ENCODE results near the gene UGT2B11. TPM values are rescaled to one million over a fixed set of nuclear protein-coding genes. Genes with fewer than 3 reads are reported as not detected.
"Not testable (repeated sequence)": the region's sequence is repeated elsewhere in the genome, so short reads cannot be mapped to it uniquely, and the experiment has no call there.

UGT2B11 gene
- total and polyA plus RNA-seq, 5 donors from 2014 or later: not detected

- not testable (repeated sequence) for H3K4me1 ChIP-seq (ENCODE audit: control insufficient read depth, insufficient read depth, low read length, poor library complexity, severe bottlenecking); H3K9me3 ChIP-seq (ENCODE audit: control insufficient read depth in 2 of 2, low read length in 2 of 2); H3K27me3 ChIP-seq (ENCODE audit: control insufficient read depth, insufficient read depth, low read length); H3K27ac Mint-ChIP-seq; H3K36me3 ChIP-seq (ENCODE audit: control insufficient read depth, insufficient read depth, low read length); H3K27ac ChIP-seq (ENCODE audit: insufficient read depth, low read length, poor library complexity, severe bottlenecking); ATAC-seq (ENCODE audit: low read depth in 2 of 2); H3K4me1 Mint-ChIP-seq; DNase-seq; H3K9me3 Mint-ChIP-seq; H3K4me3 ChIP-seq (ENCODE audit: low read depth, low read length); H3K36me3 Mint-ChIP-seq; H3K4me3 Mint-ChIP-seq; H3K27me3 Mint-ChIP-seq
Measured at GRCh38 chr4:69190621-69191020, 23.9 kb downstream of the UGT2B11 start.

- H3K4me3 Mint-ChIP-seq; DNase-seq; H3K27ac Mint-ChIP-seq; H3K4me1 Mint-ChIP-seq; H3K36me3 Mint-ChIP-seq; ATAC-seq (ENCODE audit: low read depth in 2 of 2); H3K27me3 ChIP-seq (ENCODE audit: control insufficient read depth, insufficient read depth, low read length); H3K4me3 ChIP-seq (ENCODE audit: low read depth, low read length); H3K9me3 Mint-ChIP-seq; H3K36me3 ChIP-seq (ENCODE audit: control insufficient read depth, insufficient read depth, low read length); H3K27me3 Mint-ChIP-seq; H3K4me1 ChIP-seq (ENCODE audit: control insufficient read depth, insufficient read depth, low read length, poor library complexity, severe bottlenecking); H3K27ac ChIP-seq (ENCODE audit: insufficient read depth, low read length, poor library complexity, severe bottlenecking); H3K9me3 ChIP-seq (ENCODE audit: control insufficient read depth in 2 of 2, low read length in 2 of 2): not testable (repeated sequence)
Measured at GRCh38 chr4:69181519-69182169, 32.9 kb downstream of the UGT2B11 start.

- not testable (repeated sequence) for H3K4me1 Mint-ChIP-seq; H3K27me3 Mint-ChIP-seq; H3K9me3 ChIP-seq (ENCODE audit: control insufficient read depth in 2 of 2, low read length in 2 of 2); H3K4me3 Mint-ChIP-seq; DNase-seq; H3K4me1 ChIP-seq (ENCODE audit: control insufficient read depth, insufficient read depth, low read length, poor library complexity, severe bottlenecking); H3K36me3 Mint-ChIP-seq; H3K27ac ChIP-seq (ENCODE audit: insufficient read depth, low read length, poor library complexity, severe bottlenecking); H3K36me3 ChIP-seq (ENCODE audit: control insufficient read depth, insufficient read depth, low read length); H3K27me3 ChIP-seq (ENCODE audit: control insufficient read depth, insufficient read depth, low read length); H3K27ac Mint-ChIP-seq; ATAC-seq (ENCODE audit: low read depth in 2 of 2); H3K4me3 ChIP-seq (ENCODE audit: low read depth, low read length); H3K9me3 Mint-ChIP-seq
Measured at GRCh38 chr4:69179817-69180216, 34.7 kb downstream of the UGT2B11 start.

GRCh38 chr4:69178751-69179205 lies 35.8 kb downstream of the UGT2B11 start:
- DNase-seq; H3K27me3 Mint-ChIP-seq; H3K36me3 Mint-ChIP-seq; H3K4me1 Mint-ChIP-seq; H3K4me3 ChIP-seq (ENCODE audit: low read depth, low read length); H3K27ac Mint-ChIP-seq; H3K36me3 ChIP-seq (ENCODE audit: control insufficient read depth, insufficient read depth, low read length); H3K4me1 ChIP-seq (ENCODE audit: control insufficient read depth, insufficient read depth, low read length, poor library complexity, severe bottlenecking); H3K9me3 Mint-ChIP-seq; H3K27me3 ChIP-seq (ENCODE audit: control insufficient read depth, insufficient read depth, low read length); ATAC-seq (ENCODE audit: low read depth in 2 of 2); H3K9me3 ChIP-seq (ENCODE audit: control insufficient read depth in 2 of 2, low read length in 2 of 2); H3K27ac ChIP-seq (ENCODE audit: insufficient read depth, low read length, poor library complexity, severe bottlenecking); H3K4me3 Mint-ChIP-seq: not testable (repeated sequence)

- H3K4me3 Mint-ChIP-seq; H3K27ac ChIP-seq (ENCODE audit: insufficient read depth, low read length, poor library complexity, severe bottlenecking); H3K36me3 Mint-ChIP-seq; H3K4me3 ChIP-seq (ENCODE audit: low read depth, low read length); H3K4me1 ChIP-seq (ENCODE audit: control insufficient read depth, insufficient read depth, low read length, poor library complexity, severe bottlenecking); H3K27ac Mint-ChIP-seq; ATAC-seq (ENCODE audit: low read depth in 2 of 2); H3K27me3 Mint-ChIP-seq; H3K9me3 ChIP-seq (ENCODE audit: control insufficient read depth in 2 of 2, low read length in 2 of 2); H3K9me3 Mint-ChIP-seq; H3K4me1 Mint-ChIP-seq; H3K36me3 ChIP-seq (ENCODE audit: control insufficient read depth, insufficient read depth, low read length); H3K27me3 ChIP-seq (ENCODE audit: control insufficient read depth, insufficient read depth, low read length): not testable (repeated sequence)
- DNase-seq: peak in 2 of 3 donors; percentile 19 to 32
Measured at GRCh38 chr4:69170233-69171134, 44.1 kb downstream of the UGT2B11 start.

- H3K4me3 Mint-ChIP-seq; H3K9me3 Mint-ChIP-seq; H3K36me3 Mint-ChIP-seq; H3K27ac Mint-ChIP-seq; H3K9me3 ChIP-seq (ENCODE audit: control insufficient read depth in 2 of 2, low read length in 2 of 2); H3K27me3 Mint-ChIP-seq; H3K36me3 ChIP-seq (ENCODE audit: control insufficient read depth, insufficient read depth, low read length); H3K4me1 Mint-ChIP-seq; H3K27me3 ChIP-seq (ENCODE audit: control insufficient read depth, insufficient read depth, low read length); H3K4me3 ChIP-seq (ENCODE audit: low read depth, low read length); ATAC-seq (ENCODE audit: low read depth in 2 of 2); H3K27ac ChIP-seq (ENCODE audit: insufficient read depth, low read length, poor library complexity, severe bottlenecking); H3K4me1 ChIP-seq (ENCODE audit: control insufficient read depth, insufficient read depth, low read length, poor library complexity, severe bottlenecking); DNase-seq: not testable (repeated sequence)
Measured at GRCh38 chr4:69169171-69169570, 45.4 kb downstream of the UGT2B11 start.

GRCh38 chr4:69167300-69167699 lies 47.2 kb downstream of the UGT2B11 start:
- peaks cover 0 to 4% (median 0%) of the 10 kb centered on the region in 7 donors for H3K9me3 Mint-ChIP-seq
- H3K4me3 Mint-ChIP-seq: no peak overlapping the region
- no peaks in the 10 kb centered on the region for H3K36me3 ChIP-seq (ENCODE audit: control insufficient read depth, insufficient read depth, low read length)
- H3K27me3 ChIP-seq (ENCODE audit: control insufficient read depth, insufficient read depth, low read length): no peaks in the 10 kb centered on the region
- H3K36me3 Mint-ChIP-seq: no peaks in the 10 kb centered on the region
- no peaks in the 10 kb centered on the region for H3K27me3 Mint-ChIP-seq
- H3K9me3 ChIP-seq (ENCODE audit: control insufficient read depth in 2 of 2, low read length in 2 of 2): no peaks in the 10 kb centered on the region
- DNase-seq (no peak), ATAC-seq (ENCODE audit: low read depth in 2 of 2) (no peak)
- H3K27ac ChIP-seq (ENCODE audit: insufficient read depth, low read length, poor library complexity, severe bottlenecking): no peak overlapping the region
- H3K27ac Mint-ChIP-seq: no peak overlapping the region
- H3K4me3 ChIP-seq (ENCODE audit: low read depth, low read length): no peak overlapping the region
- no peaks in the 10 kb centered on the region for H3K4me1 ChIP-seq (ENCODE audit: control insufficient read depth, insufficient read depth, low read length, poor library complexity, severe bottlenecking)
- no peaks in the 10 kb centered on the region for H3K4me1 Mint-ChIP-seq

GRCh38 chr4:69166376-69166775 lies 48.2 kb downstream of the UGT2B11 start:
- not testable (repeated sequence) for H3K36me3 Mint-ChIP-seq; H3K27me3 Mint-ChIP-seq; H3K4me3 Mint-ChIP-seq; DNase-seq; H3K27ac ChIP-seq (ENCODE audit: insufficient read depth, low read length, poor library complexity, severe bottlenecking); H3K27ac Mint-ChIP-seq; H3K36me3 ChIP-seq (ENCODE audit: control insufficient read depth, insufficient read depth, low read length); H3K4me1 ChIP-seq (ENCODE audit: control insufficient read depth, insufficient read depth, low read length, poor library complexity, severe bottlenecking); H3K9me3 ChIP-seq (ENCODE audit: control insufficient read depth in 2 of 2, low read length in 2 of 2); H3K27me3 ChIP-seq (ENCODE audit: control insufficient read depth, insufficient read depth, low read length); ATAC-seq (ENCODE audit: low read depth in 2 of 2); H3K9me3 Mint-ChIP-seq; H3K4me3 ChIP-seq (ENCODE audit: low read depth, low read length); H3K4me1 Mint-ChIP-seq
